C1 segment of cervical spinal cord (tissue), 14 donors: ENCODE data around the gene CHPF2.

Experiments
- DNase-seq, 14 donors: peaks; one replicate each; lab custom pipeline; 2025; lab: John Stamatoyannopoulos, UW

The CHPF2 gene

GRCh38 chr7:151204383-151205032 is 27.8 kb upstream of the CHPF2 start:
- DNase-seq, result no peak

GRCh38 chr7:151205730-151206129 is 26.6 kb upstream of the CHPF2 start:
- DNase-seq, result no peak

GRCh38 chr7:151206914-151207313 is 25.4 kb upstream of the CHPF2 start:
- no peak for DNase-seq

GRCh38 chr7:151207315-151207714 is 25.0 kb upstream of the CHPF2 start:
- no peak for DNase-seq

GRCh38 chr7:151207804-151208203 is 24.5 kb upstream of the CHPF2 start:
- DNase-seq, result no peak

GRCh38 chr7:151208253-151208862 is 23.9 kb upstream of the CHPF2 start:
- no peak for DNase-seq

GRCh38 chr7:151209588-151209987 is 22.7 kb upstream of the CHPF2 start:
- DNase-seq, result no peak

GRCh38 chr7:151210087-151210854 is 22.0 kb upstream of the CHPF2 start, which contains the start of gene H2BK1:
TSS of gene H2BK1 (minus strand) at chr7:151210488. CDS start at chr7:151210318, 170 bp downstream.
- DNase-seq, result no peak

GRCh38 chr7:151211155-151211772 is 21.0 kb upstream of the CHPF2 start:
- DNase-seq, result no peak

- DNase-seq, result no peak
Observed at GRCh38 chr7:151212626-151213025, 19.7 kb upstream of the CHPF2 start.

GRCh38 chr7:151213826-151214225 is 18.5 kb upstream of the CHPF2 start:
- no peak for DNase-seq

- DNase-seq, result no peak
Observed at GRCh38 chr7:151215396-151215795, 16.9 kb upstream of the CHPF2 start.

GRCh38 chr7:151218170-151218569 is 14.1 kb upstream of the CHPF2 start:
- no peak for DNase-seq

GRCh38 chr7:151223728-151224127 is 8.6 kb upstream of the CHPF2 start:
- DNase-seq, result no peak

- no peak for DNase-seq
Observed at GRCh38 chr7:151225948-151226510, 6.3 kb upstream of the CHPF2 start.

GRCh38 chr7:151226560-151226874 is 5.8 kb upstream of the CHPF2 start:
- no peak for DNase-seq

- peak; percentile 91 to 99 (median 98) for DNase-seq
Observed at GRCh38 chr7:151226875-151227782, 5.2 kb upstream of the CHPF2 start, which contains the start of gene ABCF2. TSS of gene ABCF2 (minus strand) at chr7:151227205. CDS start at chr7:151226458, 747 bp downstream.

GRCh38 chr7:151228024-151228866 is 4.0 kb upstream of the CHPF2 start:
- DNase-seq, result no peak

- DNase-seq, result no peak
Observed at GRCh38 chr7:151229249-151229648, 3.0 kb upstream of the CHPF2 start.

GRCh38 chr7:151231080-151231479 is 1.2 kb upstream of the CHPF2 start:
- DNase-seq, result no peak
